GM20000 (cell line): ENCODE measurements around the gene MYO1A.

ENCODE experiments used
- DNase-seq: peaks from one replicate; pipeline ENCODE4 v3.0.0; 2012; ENCODE audit warnings: low spot score
- CTCF ChIP-seq: IDR thresholded peaks from 2 replicates; pipeline ENCODE4 v1.5.1; 2012; ENCODE audit warnings: mild to moderate bottlenecking, control low read depth; ENCODE audit errors: extremely low read depth, missing control alignments

The MYO1A gene

GRCh38 chr12:57049890-57050289, at the start of gene MYO1A:
Gene MYO1A (minus strand): TSS chr12:57050129. CDS start chr12:57048323, 1,806 bp downstream.
- DNase-seq: no peak
- no peak for TF ChIP-seq CTCF

DNA sequence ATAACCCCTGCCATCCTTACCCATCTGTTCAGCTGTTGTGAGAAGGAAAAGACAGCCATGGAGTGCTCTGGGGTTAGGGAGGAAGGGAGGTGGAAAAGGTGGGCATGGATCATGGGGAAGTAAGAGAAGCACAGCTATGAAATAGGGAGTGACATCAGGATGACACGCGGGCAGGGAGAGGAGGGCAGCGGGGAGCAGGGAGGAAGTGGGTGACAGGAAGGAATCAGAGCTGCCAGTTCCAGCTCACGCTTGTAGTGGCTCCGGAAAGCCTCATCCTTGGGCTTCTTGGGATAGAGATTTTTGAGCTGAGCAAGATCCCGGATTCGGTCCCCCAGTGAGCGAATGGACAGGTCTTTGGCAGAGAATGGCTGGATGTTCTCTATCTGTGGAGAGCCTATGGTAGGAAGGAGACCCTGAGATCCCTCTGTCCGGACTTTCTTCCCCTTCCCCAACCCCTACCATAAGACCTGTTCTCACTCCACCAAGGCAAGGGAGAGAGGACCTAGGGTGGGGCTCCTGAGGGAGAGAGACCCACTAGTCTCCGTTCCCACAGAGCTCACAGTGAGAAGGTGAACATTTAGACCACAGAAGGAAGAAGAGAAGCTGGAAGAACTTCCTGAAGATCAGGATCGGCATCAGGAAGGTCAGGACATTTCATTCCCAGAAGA, 49.3 kb upstream of the MYO1A start:
- DNase-seq: no peak
- TF ChIP-seq CTCF: no peak

DNA sequence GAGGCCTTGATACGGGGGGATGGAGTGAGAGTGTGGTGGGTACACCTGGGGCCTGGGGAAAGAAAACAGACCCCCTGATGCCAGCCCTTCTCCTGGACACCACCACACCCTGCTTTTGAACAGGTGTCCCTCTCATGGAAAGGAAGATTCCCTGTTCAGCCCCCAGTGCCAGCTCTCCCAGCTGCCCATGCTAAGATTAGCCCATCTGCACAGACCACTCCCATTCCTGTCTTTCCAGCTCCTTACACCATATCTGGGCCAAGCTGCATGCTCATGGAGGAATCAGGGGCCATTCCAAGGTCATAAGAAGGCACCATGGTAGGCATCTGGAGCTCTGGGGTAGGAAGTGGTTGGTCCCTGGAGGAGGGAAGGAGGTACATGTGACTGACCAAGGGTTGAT, 48.6 kb upstream of the MYO1A start:
- DNase-seq: no peak
- TF ChIP-seq CTCF: no peak

DNA sequence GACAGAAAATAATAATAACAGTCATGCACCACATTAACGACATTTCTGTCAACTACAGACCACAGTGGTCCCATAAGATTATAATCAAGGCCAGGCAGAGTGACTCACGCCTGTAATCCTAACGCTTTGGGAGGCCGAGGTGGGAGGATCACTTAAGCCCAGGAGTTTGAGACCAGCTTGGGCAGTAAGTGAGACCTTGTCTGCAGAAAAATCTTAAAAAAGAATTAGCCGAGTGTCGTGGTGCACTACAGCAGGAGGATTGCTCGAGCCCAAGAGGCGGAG, 47.6 kb upstream of the MYO1A start:
- no peak for DNase-seq
- no peak for TF ChIP-seq CTCF

- TF ChIP-seq CTCF: no peak
- DNase-seq: no peak
Observed at GRCh38 chr12:57096748-57097553, 47.0 kb upstream of the MYO1A start.

DNA sequence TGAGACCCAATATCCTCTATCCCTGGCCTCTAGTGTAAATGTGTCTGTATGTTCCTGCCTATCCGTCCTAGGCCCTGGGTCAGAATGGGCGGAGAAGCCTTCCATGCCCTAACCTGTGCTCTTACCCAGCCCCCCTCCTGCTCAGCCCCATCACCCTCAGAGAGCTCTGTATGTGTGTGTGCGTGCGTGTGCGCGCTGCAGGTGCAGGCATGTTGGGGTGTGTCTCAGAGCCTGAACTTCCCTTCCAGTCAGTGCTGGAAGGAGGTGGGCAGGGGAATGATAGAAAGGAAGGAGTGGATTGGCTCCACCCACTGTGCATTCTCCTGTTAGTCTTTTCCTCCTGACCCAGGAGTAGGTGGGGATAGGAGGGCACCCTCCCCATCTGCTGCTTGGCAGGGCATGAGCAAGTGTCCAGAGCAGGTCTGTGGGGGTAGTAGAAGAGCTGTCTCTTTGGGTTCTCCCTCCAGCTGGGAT, 46.2 kb upstream of the MYO1A start:
- TF ChIP-seq CTCF: no peak
- DNase-seq: peak; percentile 3

DNA sequence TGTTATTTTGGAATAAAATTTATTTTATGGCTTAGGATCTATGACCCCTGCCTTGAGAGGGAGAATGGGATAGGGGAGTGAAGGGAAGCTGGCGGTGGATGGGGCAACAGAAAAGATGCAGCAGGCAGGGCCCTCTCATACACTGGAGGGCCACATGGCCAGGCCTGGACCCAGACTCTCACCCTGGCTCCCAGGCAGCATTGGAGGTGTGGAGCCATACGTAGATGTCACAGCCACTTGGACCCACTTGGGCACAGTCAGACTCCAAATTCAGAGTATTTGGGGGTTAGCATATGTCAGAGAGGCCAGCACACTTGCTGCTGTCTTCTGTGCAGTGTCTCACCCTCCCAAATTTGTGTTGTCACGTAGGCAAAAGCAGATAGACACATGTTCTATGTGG, 45.5 kb upstream of the MYO1A start:
- TF ChIP-seq CTCF: no peak
- peak; percentile 4 for DNase-seq
